Activated T-cell treated with anti-CD3 and anti-CD28 coated beads, Interleukin-2, amount 50 U/mL, for 72 hours (primary cell): ENCODE results near the gene TMEM164. TPM values are rescaled to one million over a fixed set of nuclear protein-coding genes. Genes with fewer than 3 reads are reported as not detected.

Experiments
- ATAC-seq, 2 donors: fragments of 150-1000 bp; cut with Tn5 transposase; replicated peaks in 1 of 2; 2 replicates each; pipeline ENCODE4 v1.10.0; 2021; ENCODE audit warnings: moderate library complexity in 2 of 2, mild to moderate bottlenecking in 1 of 2
- DNase-seq, 2 donors: peaks; one replicate each; pipeline ENCODE4 v3.0.0; 2021 to 2022; ENCODE audit warnings: mixed read lengths in 1 of 2
- H3K27ac Mint-ChIP-seq: one replicate; pipeline ENCODE4 v1.8.0; 2022; ENCODE audit warnings: mild to moderate bottlenecking, moderate library complexity, mixed read lengths
- H3K27me3 Mint-ChIP-seq: one replicate; pipeline ENCODE4 v1.8.0; 2022; ENCODE audit warnings: low read depth, mixed read lengths
- H3K36me3 Mint-ChIP-seq, 2 donors: one replicate each; pipeline ENCODE4 v1.8.0; 2022; ENCODE audit warnings: mixed read lengths in 2 of 2, mild to moderate bottlenecking in 1 of 2; ENCODE audit not compliant: insufficient read depth in 2 of 2
- H3K4me1 Mint-ChIP-seq: one replicate; pipeline ENCODE4 v1.8.0; 2022; ENCODE audit warnings: low read depth, mixed read lengths
- H3K4me3 Mint-ChIP-seq, 2 donors: one replicate each; pipeline ENCODE4 v1.8.0; 2022; ENCODE audit warnings: mild to moderate bottlenecking in 2 of 2, mixed read lengths in 2 of 2, moderate library complexity in 2 of 2
- H3K9me3 Mint-ChIP-seq, 2 donors: one replicate each; pipeline ENCODE4 v1.8.0; 2022; ENCODE audit warnings: mixed read lengths in 2 of 2
- total RNA-seq, 2 donors: library from RNA; stranded (reverse); gene quantifications; one replicate each; pipeline ENCODE4 v1.2.3, GENCODE V29; 2022

Gene TMEM164
- total RNA-seq, 2 donors from 2014 or later: 15.0 to 19.5 TPM

DNA sequence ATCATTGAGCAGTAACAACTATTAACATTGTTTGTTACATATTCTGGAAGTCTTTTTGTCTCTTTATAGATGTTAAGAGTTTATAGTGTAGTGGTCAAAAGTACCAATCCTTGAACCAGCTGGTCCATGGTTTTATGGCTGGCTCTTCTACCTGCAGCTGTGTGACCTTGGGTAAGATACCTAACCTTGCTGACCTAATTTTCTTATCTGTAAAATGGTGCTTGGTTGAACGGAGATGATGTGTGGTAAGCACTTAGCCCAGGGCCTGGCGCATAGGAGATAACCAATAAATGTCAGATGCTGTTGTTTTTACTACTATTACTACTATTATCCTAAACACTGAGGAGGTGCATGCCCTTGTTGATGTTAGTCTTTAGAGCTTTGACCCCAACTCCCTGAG, 116.6 kb downstream of the TMEM164 start:
- Mint-ChIP-seq H3K36me3 (no peaks in the 10 kb centered on the region), H3K4me1 (no peaks in the 10 kb centered on the region), H3K9me3 (no peaks in the 10 kb centered on the region), H3K27me3 (no peaks in the 10 kb centered on the region), H3K27ac (no peak overlapping the region), H3K4me3 (no peak overlapping the region)
- DNase-seq: no peak
- ATAC-seq: no peak

DNA sequence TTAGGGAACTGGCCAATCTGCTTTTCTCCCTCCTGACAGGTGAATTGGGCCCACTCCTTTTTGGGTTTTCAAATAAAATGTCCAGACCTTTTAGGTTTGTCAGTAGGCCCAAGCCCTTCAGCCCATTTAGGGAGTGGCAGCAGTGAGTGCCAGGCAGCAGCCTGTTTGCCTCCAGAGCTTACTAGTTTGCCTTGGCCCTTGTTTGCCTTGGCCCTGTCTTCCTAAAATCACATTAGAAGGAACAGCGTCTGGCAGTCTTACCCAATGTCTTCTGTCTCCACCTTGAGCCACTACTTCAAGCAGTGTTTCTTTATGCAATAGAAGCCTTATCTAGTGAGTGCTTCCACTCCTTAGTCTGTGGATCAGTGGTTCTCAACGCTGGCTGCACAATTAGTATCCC, 117.1 kb downstream of the TMEM164 start:
- Mint-ChIP-seq H3K4me1 (no peaks in the 10 kb centered on the region), H3K36me3 (no peaks in the 10 kb centered on the region), H3K27ac (no peak overlapping the region), H3K27me3 (no peaks in the 10 kb centered on the region), H3K9me3 (no peaks in the 10 kb centered on the region), H3K4me3 (no peak overlapping the region)
- DNase-seq (no peak), ATAC-seq (no peak)

DNA sequence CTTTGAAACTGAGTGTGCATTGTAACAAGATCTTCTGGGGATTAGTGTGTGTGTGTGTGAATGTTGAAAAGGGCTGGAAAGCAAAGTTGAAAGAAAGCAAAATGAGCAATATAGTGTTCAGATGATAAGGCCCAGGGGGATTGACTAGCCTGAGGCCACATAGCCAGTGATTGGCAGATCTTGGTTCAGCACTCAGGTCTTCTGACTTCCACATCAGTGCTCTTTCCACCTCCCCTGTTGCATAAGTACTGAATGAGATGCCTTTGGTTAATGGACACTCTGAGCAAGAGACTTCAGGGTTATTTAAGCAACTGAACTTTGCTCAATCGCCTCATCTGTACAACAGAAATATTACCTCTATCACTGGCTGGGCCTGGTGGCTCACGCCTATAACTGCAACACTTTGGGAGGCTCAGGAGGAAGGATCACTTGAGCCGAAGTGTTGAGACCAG, 120.4 kb downstream of the TMEM164 start:
- Mint-ChIP-seq H3K27me3 (no peaks in the 10 kb centered on the region), H3K36me3 (no peaks in the 10 kb centered on the region), H3K4me3 (no peak overlapping the region), H3K27ac (no peak overlapping the region), H3K4me1 (no peaks in the 10 kb centered on the region), H3K9me3 (no peaks in the 10 kb centered on the region)
- DNase-seq (no peak), ATAC-seq (no peak)

DNA sequence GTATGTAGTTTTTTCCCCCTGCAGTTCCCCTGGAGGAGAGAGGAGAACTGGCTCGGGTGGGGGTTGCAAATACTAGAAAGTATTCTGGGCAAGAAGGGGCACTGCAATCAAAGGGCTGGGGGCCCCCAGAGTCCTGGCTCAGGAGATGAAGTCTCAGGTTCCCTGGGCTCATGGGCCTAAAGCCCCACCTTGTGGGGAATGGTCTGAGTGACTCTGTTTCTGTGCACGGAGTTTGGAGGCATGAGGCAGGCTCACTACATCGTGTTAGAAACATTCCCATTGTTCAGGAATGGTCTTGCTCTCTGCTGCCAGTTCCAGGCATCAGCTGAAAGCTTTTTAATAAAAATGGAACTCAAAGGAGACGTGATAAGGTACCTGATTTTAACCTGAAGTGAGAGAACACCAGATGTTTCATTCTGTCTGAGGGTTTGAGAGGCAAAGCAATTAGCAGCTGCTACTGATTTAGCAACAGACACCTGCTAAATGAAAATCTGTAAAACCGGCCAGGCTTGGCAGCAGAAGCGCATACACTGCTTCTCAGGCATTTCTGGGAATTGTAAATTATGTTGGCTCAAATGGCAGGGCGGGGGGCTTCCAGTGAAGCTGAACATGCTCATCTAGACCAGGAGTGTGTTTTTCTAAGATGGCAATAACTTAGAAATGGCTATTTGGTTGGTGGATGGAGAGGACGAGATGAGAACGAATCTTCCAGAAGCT, 122.7 kb downstream of the TMEM164 start:
- Mint-ChIP-seq H3K27ac (no peak overlapping the region), H3K36me3 (no peaks in the 10 kb centered on the region), H3K4me3 (no peak overlapping the region), H3K27me3 (no peaks in the 10 kb centered on the region), H3K4me1 (no peaks in the 10 kb centered on the region), H3K9me3 (no peaks in the 10 kb centered on the region)
- ATAC-seq (no peak), DNase-seq (no peak)

DNA sequence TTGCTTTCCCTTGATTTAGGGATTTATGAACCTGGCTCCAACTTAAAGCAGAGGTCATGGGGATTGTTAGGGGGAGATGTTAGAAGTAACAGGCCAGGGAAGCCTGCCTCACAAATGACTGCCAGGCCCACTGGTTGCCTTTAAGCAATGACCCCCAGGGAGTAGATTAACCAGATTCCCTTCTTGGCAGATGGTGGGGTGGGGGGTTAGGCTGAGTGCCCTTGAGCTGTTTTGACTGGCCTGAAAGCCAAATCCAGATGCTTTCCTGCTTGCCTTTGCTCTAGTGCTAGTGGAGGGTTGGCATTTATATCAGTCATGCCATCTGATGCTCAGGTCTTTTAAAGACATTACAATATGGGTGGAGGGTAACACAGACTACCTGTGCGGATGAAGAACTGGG, 128.1 kb downstream of the TMEM164 start:
- ATAC-seq: no peak

DNA sequence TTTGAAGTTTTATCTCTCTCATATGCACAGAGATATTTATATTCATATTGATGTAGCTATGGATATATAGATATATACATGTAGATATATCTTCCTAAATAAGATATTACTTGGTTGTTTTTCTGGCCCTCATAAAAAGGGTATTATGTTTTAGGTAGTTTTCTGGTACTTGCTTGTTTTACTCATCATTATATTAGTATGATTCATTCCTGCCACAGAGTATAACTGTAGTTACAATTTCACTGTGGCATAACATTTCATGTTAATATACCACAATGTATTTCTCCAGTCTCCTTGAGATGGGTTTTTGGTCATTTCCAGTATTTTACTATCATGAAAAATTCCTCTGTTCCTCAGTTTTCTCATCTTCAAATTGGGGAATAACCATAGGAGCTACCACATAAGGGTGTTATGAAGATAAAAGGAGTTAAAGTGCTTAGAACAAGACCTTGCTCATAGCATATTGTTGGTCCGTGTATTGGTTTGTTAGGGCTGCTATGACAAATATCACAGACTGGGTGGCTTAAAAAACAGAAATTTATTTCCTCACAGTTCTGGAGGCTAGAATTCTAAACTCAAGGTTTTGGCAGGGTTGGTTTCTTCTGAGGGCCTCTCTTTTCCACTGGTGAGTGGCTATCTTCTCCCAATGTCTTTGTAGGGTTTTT, 129.7 kb downstream of the TMEM164 start:
- Mint-ChIP-seq H3K9me3 (no peaks in the 10 kb centered on the region), H3K27me3 (peaks cover 10% of the 10 kb centered on the region), H3K27ac (no peak overlapping the region), H3K4me1 (peaks cover 21% of the 10 kb centered on the region), H3K4me3 (peak overlapping the region in 1 of 2 donors; percentile 14), H3K36me3 (peaks cover 0 to 2% of the 10 kb centered on the region in 2 donors)
- peak; percentile 71 to 81 for ATAC-seq
- no peak for DNase-seq

More for the DNA sequence above, 128.1 kb downstream of the TMEM164 start:
- no peak overlapping the region for H3K27ac Mint-ChIP-seq
- H3K9me3 Mint-ChIP-seq: no peaks in the 10 kb centered on the region
- peaks cover 21% of the 10 kb centered on the region for H3K4me1 Mint-ChIP-seq
- peaks cover 0 to 2% of the 10 kb centered on the region in 2 donors for H3K36me3 Mint-ChIP-seq
- H3K27me3 Mint-ChIP-seq: peaks cover 10% of the 10 kb centered on the region
- H3K4me3 Mint-ChIP-seq: no peak overlapping the region
- no peak for DNase-seq

DNA sequence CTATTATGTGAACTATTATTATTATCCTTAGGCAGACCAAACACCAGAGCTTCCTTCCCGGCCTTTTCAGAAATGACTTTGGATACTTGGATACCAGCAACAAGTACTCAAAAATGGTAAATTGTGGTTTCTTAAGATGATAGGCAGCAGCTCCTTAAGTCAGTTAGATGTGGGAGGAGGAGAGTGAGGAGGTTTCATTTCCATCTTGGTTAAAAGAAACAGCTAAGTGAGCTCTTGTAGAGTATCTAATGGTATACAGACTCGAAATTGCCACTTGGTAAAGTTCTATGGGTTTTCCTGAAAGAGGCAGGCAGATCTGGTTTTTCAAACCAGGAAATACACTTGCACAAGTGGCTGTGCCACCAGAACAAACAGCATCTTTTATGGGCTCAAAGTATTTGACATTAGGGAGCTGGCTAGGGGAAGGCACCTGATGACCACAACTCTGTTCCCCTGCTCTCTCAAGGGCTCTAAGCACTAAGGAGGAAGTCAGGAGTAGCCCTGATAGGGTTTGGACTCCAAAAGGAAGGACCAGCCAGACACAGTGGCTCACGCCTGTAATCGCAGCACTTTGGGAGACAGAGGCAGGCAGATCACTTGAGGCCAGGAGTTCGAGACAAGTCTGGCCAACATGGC, 130.9 kb downstream of the TMEM164 start:
- ATAC-seq (peak in 1 of 2 donors; percentile 57), DNase-seq (no peak)
- Mint-ChIP-seq H3K27ac (peak overlapping the region; percentile 55), H3K36me3 (peaks cover 0 to 2% of the 10 kb centered on the region in 2 donors), H3K4me3 (peak overlapping the region in 1 of 2 donors; percentile 22), H3K4me1 (peaks cover 21% of the 10 kb centered on the region), H3K27me3 (peaks cover 10% of the 10 kb centered on the region), H3K9me3 (no peaks in the 10 kb centered on the region)

DNA sequence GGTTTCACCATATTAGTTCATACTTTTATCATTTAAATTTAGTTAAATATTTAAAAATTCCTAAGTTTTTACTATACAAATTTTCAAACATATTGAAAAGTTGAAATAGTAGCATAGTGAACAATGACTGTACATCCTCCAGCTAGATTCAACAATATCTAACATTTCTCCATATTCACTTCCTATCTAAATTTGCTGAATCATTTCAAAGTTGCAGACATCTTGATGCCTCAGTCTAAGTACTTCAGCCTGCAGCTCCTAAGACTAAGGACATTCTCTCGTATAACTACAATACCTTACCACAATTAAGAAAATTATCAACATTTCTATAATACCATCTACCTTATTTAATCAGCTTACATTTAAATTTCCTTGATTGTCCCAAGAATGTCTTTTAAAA, 132.7 kb downstream of the TMEM164 start:
- no peak overlapping the region for H3K4me3 Mint-ChIP-seq

DNA sequence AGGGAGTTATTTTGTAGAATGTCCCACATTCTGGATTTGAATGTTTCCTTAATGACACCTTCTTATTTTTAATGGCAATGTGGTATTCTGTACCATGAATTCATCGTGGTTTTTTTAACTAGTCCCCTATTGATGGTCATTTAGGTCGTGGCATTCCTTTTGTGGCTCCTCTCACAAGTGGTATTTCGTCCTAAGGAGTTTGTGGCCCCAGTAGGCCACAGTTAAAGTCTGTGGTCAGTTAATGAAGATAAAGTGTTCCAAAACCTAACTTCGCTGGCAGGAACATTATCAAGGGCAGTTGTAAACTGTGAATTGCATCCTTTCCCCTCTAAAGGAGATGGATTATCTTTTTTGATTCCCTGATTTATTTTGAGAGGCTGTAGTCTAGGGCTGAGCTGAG, 133.2 kb downstream of the TMEM164 start:
- H3K27ac Mint-ChIP-seq: no peak overlapping the region
- no peak for DNase-seq
- no peak overlapping the region for H3K4me3 Mint-ChIP-seq
- ATAC-seq: no peak
- peaks cover 5% of the 10 kb centered on the region for H3K27me3 Mint-ChIP-seq
- H3K4me1 Mint-ChIP-seq: peaks cover 21% of the 10 kb centered on the region
- no peaks in the 10 kb centered on the region for H3K9me3 Mint-ChIP-seq
- H3K36me3 Mint-ChIP-seq: peaks cover 0 to 2% of the 10 kb centered on the region in 2 donors

More for the DNA sequence above, 132.7 kb downstream of the TMEM164 start:
- Mint-ChIP-seq H3K9me3 (no peaks in the 10 kb centered on the region), H3K36me3 (peaks cover 0 to 2% of the 10 kb centered on the region in 2 donors), H3K4me1 (peaks cover 21% of the 10 kb centered on the region), H3K27me3 (peaks cover 10% of the 10 kb centered on the region), H3K27ac (no peak overlapping the region)
- no peak for ATAC-seq
- no peak for DNase-seq

DNA sequence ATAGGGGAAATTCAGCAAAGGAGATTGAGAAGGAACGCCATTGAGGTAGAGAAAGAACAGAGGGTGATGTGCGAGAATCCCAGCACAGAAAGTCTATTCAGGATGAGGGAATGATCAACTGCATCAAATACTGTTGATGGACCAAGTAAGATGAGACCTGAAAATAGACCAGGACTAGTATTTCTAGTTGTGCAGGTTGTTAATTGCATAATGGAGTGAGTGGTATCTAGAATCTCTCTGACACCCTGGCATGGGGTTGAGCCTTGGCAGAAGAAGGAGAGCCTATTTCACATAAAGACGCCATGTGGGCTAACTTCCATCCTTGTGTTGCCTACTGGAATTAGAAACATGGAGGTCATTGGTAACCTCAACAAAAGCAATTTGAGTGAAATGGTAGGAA, 135.6 kb downstream of the TMEM164 start:
- DNase-seq (no peak), ATAC-seq (no peak)
- Mint-ChIP-seq H3K4me1 (peaks cover 5% of the 10 kb centered on the region), H3K36me3 (peaks cover 0 to 2% of the 10 kb centered on the region in 2 donors), H3K9me3 (no peaks in the 10 kb centered on the region), H3K27ac (no peak overlapping the region), H3K4me3 (no peak overlapping the region), H3K27me3 (no peaks in the 10 kb centered on the region)

DNA sequence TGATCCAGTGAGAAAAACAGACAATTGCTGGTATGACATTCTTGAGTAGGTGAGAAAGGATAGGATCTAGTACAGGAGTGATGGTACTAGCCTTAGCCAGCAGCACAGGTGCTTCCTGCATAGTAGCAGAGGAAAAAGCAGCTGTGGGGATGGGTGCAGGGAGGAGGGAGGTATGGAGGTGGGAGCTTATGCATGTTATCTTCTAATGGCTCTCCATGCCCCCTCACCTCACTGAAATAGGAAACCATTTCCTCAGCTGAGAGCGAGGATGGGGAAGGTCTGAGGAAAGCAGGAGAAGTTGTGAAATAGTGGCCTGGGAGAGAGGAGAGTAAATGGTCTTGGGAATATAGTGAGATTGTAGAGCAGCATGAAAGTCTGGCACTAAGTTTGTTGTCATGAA, 136.3 kb downstream of the TMEM164 start:
- Mint-ChIP-seq H3K27me3 (no peaks in the 10 kb centered on the region), H3K36me3 (no peaks in the 10 kb centered on the region)
- ATAC-seq: no peak

DNA sequence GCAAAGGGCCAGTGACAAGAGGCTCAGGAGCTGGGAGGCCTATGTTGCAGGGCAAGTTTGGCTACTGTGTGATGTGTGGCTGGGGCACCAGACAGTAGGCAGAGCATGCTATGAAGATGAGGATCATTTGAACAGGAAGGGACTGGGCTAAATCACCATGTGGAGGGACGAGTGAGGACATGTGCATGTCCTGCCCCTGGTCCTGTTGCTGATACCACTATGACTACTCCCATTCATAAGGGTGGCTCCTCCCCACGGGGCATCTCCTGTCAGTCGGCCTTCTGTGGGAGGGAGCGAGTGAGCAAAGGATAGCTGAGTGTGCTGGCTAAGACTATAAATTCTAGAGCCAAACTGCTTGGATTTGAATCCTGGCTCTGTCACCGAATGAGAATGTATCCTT, 139.2 kb downstream of the TMEM164 start:
- H3K27ac Mint-ChIP-seq: no peak overlapping the region
- no peaks in the 10 kb centered on the region for H3K9me3 Mint-ChIP-seq
- no peaks in the 10 kb centered on the region for H3K27me3 Mint-ChIP-seq
- H3K36me3 Mint-ChIP-seq: no peaks in the 10 kb centered on the region
- DNase-seq: no peak
- H3K4me1 Mint-ChIP-seq: no peaks in the 10 kb centered on the region
- H3K4me3 Mint-ChIP-seq: no peak overlapping the region
- no peak for ATAC-seq

More for the DNA sequence above, 136.3 kb downstream of the TMEM164 start:
- no peaks in the 10 kb centered on the region for H3K4me1 Mint-ChIP-seq
- no peaks in the 10 kb centered on the region for H3K9me3 Mint-ChIP-seq
- H3K27ac Mint-ChIP-seq: no peak overlapping the region
- DNase-seq: no peak
- H3K4me3 Mint-ChIP-seq: no peak overlapping the region

DNA sequence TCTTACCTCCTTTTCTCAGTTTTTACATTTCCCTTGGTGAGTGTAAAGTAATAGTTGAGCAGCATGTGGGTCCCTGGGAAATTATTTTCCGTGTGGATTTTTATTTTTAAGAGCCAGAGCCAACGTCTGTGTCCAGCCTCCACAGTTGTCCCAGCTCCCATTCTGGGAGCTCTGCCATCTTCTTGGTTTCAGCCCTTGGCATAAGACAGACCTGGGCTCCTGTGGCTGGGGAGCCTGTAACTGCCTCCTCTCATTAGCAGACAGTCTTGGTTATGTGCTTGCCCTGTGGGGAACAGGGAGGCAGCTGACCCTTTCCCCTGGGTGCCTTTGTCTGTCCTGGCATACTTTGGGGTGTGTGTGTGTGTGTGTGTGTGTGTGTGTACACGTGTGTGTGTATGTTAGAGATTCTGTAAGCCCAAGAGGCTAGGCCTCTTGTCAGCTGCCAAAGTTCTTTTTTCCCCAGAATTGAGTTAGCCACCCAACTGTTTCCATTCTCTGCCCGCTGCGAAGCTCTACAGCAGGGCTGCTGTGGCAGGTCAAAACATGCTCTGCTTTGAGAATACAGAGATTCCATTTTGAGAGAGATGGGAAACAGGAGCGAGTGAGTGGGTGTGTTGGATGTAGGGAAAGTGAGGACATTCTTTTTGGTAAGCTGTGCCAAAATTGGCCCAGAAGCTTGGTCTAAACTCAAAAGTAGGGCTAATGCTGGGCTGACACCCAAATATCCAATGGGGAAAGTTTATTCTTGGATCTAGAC, 140.7 kb downstream of the TMEM164 start:
- H3K27me3 Mint-ChIP-seq: peaks cover 9% of the 10 kb centered on the region
- ATAC-seq: no peak

More for the DNA sequence above, 140.7 kb downstream of the TMEM164 start:
- Mint-ChIP-seq H3K4me1 (no peaks in the 10 kb centered on the region), H3K4me3 (no peak overlapping the region), H3K9me3 (no peaks in the 10 kb centered on the region), H3K36me3 (no peaks in the 10 kb centered on the region), H3K27ac (no peak overlapping the region)
- DNase-seq: no peak
